Measurements from ENCODE around the gene PGM2L1.

GRCh38 chr11:74366576-74366975 is 31.7 kb downstream of the PGM2L1 start:
- no peak for TF ChIP-seq CTCF (IDR thresholded peaks at IDR 0.05)
- no peak for TF ChIP-seq POLR2A (IDR thresholded peaks at IDR 0.05)

Data from uterus (tissue), 2 donors.